Smooth muscle cell (in vitro differentiated cells): ENCODE measurements around the gene PVRIG. TPM values are rescaled to one million over a fixed set of nuclear protein-coding genes. Genes with fewer than 3 reads are reported as not detected.
"Not testable (repeated sequence)": the region's sequence is repeated elsewhere in the genome, so short reads cannot be mapped to it uniquely, and the experiment has no call there.

Experiments
- DNase-seq: peaks from one replicate; lab custom pipeline; 2025; ENCODE audit not compliant: unreplicated experiment; lab: John Stamatoyannopoulos, UW
- H2AFZ ChIP-seq: fragments of 200-600 bp; sonication (generic); 2 replicates; pipeline ENCODE4 v1.6.0; 2016; ENCODE audit warnings: antibody characterized with exemption, low read depth, mild to moderate bottlenecking
- H3F3A ChIP-seq: fragments of 200-600 bp; sonication (generic); 2 replicates; pipeline ENCODE4 v1.6.0; 2017; ENCODE audit warnings: antibody characterized with exemption, low read depth
- H3K27ac ChIP-seq: fragments of 200-600 bp; sonication (generic); 2 replicates; pipeline ENCODE4 v1.5.1; 2016; ENCODE audit warnings: low read depth, mild to moderate bottlenecking
- H3K27me3 ChIP-seq: fragments of 200-600 bp; sonication (generic); 2 replicates; pipeline ENCODE4 v1.6.1; 2016; ENCODE audit warnings: low read depth, mild to moderate bottlenecking
- H3K36me3 ChIP-seq: fragments of 200-600 bp; sonication (generic); 2 replicates; pipeline ENCODE4 v1.5.1; 2016; ENCODE audit warnings: low read depth
- H3K4me1 ChIP-seq: fragments of 200-600 bp; sonication (generic); 2 replicates; pipeline ENCODE4 v1.5.1; 2016; ENCODE audit warnings: low read depth
- H3K4me2 ChIP-seq: fragments of 200-600 bp; sonication (generic); 2 replicates; pipeline ENCODE4 v1.6.0; 2016; ENCODE audit warnings: mild to moderate bottlenecking
- H3K4me3 ChIP-seq: fragments of 200-600 bp; sonication (generic); 2 replicates; pipeline ENCODE4 v1.5.1; 2016; ENCODE audit warnings: mild to moderate bottlenecking
- H3K79me2 ChIP-seq: fragments of 200-600 bp; sonication (generic); 2 replicates; pipeline ENCODE4 v1.6.0; 2016; ENCODE audit warnings: low read depth, mild to moderate bottlenecking
- H3K9ac ChIP-seq: fragments of 200-600 bp; sonication (generic); 2 replicates; pipeline ENCODE4 v1.6.0; 2016; ENCODE audit warnings: low read depth
- H3K9me3 ChIP-seq: fragments of 200-600 bp; sonication (generic); replicated peaks from 2 replicates; pipeline ENCODE4 v1.5.1; 2016; ENCODE audit warnings: low read depth
- H4K20me1 ChIP-seq: fragments of 200-600 bp; sonication (generic); 2 replicates; pipeline ENCODE4 v1.6.0; 2016; ENCODE audit warnings: low read depth
- CTCF ChIP-seq: fragments of 200-600 bp; sonication (generic); IDR thresholded peaks from 2 replicates; pipeline ENCODE4 v1.5.1; 2017; ENCODE audit warnings: borderline replicate concordance, mild to moderate bottlenecking, antibody characterized with exemption; ENCODE audit not compliant: insufficient read depth, poor library complexity, severe bottlenecking
- WGBS: methylation state at CpG from one replicate; pipeline ENCODE4 v1.1.7; 2016; ENCODE audit warnings: low lambda C conversion rate; 5-methylcytosine and 5-hydroxymethylcytosine counted together
- polyA plus RNA-seq: library from polyadenylated mRNA; unstranded; fragments of >200 nt; fragmentation: Nextera tagmentation; extraction: Ambion mirVana; gene quantifications from 2 replicates; pipeline ENCODE4 v1.2.1, GENCODE V29; 2016
- total RNA-seq: library from RNA; depleted of rRNA; stranded (reverse); fragments of >200 nt; gene quantifications from 2 replicates; pipeline ENCODE4 v1.2.3, GENCODE V29; 2014

Gene PVRIG
- total and polyA plus RNA-seq, 2 experiments from 2014 or later = not detected

GRCh38 chr7:100213672-100214071, 6.1 kb upstream of the PVRIG start:
- Histone ChIP-seq H3K36me3 (no peaks in the 10 kb centered on the region), H3K9ac (no peak overlapping the region), H2AFZ (no peak overlapping the region), H3K27ac (no peak overlapping the region), H4K20me1 (no peaks in the 10 kb centered on the region), H3K4me1 (no peaks in the 10 kb centered on the region), H3K27me3 (peaks cover 4% of the 10 kb centered on the region), H3K4me3 (no peak overlapping the region), H3K9me3 (no peaks in the 10 kb centered on the region), H3F3A (no peaks in the 10 kb centered on the region), H3K4me2 (no peak overlapping the region), H3K79me2 (no peaks in the 10 kb centered on the region)
- DNase-seq = no peak
- no peak for TF ChIP-seq CTCF
- 66% methylated on average over 6 of the region's 6 CpGs for WGBS

- not testable (repeated sequence) for H3K36me3 ChIP-seq, H4K20me1 ChIP-seq, H3K9ac ChIP-seq, H3K4me1 ChIP-seq, H3K79me2 ChIP-seq, H3K27me3 ChIP-seq, H3K4me2 ChIP-seq, H3K4me3 ChIP-seq, H3K9me3 ChIP-seq, H3F3A ChIP-seq, H3K27ac ChIP-seq, DNase-seq, H2AFZ ChIP-seq
- WGBS = 73% methylated on average over 5 of the region's 5 CpGs
Observed at GRCh38 chr7:100214356-100214755, 5.4 kb upstream of the PVRIG start.

GRCh38 chr7:100215895-100216294, 3.9 kb upstream of the PVRIG start:
- Histone ChIP-seq H3K27me3 (no peaks in the 10 kb centered on the region), H3K36me3 (no peaks in the 10 kb centered on the region), H2AFZ (no peak overlapping the region), H3K4me3 (no peak overlapping the region), H3K4me2 (no peak overlapping the region), H3K9ac (no peak overlapping the region), H3K27ac (no peak overlapping the region), H4K20me1 (no peaks in the 10 kb centered on the region), H3K9me3 (no peaks in the 10 kb centered on the region), H3K4me1 (no peaks in the 10 kb centered on the region), H3F3A (no peaks in the 10 kb centered on the region), H3K79me2 (no peaks in the 10 kb centered on the region)
- 83% methylated on average over 6 of the region's 6 CpGs for WGBS
- TF ChIP-seq CTCF = no peak
- no peak for DNase-seq

- not testable (repeated sequence) for H3K4me3 ChIP-seq
- 0% methylated on average over 1 of the region's 5 CpGs for WGBS
- peak; percentile 46 for DNase-seq
Observed at GRCh38 chr7:100217934-100218333, 1.8 kb upstream of the PVRIG start.

More at GRCh38 chr7:100217934-100218333, 1.8 kb upstream of the PVRIG start:
- not testable (repeated sequence) for H4K20me1 ChIP-seq, H3K9me3 ChIP-seq, H2AFZ ChIP-seq, H3K27ac ChIP-seq, H3K36me3 ChIP-seq, H3K79me2 ChIP-seq, H3K4me1 ChIP-seq, H3K9ac ChIP-seq, H3K27me3 ChIP-seq, H3K4me2 ChIP-seq, H3F3A ChIP-seq
- TF ChIP-seq CTCF = peak; percentile 48
